Glutamatergic neuron (in vitro differentiated cells): Measurements from ENCODE around the gene SCGB2B2. TPM values are rescaled to one million over a fixed set of nuclear protein-coding genes. Genes with fewer than 3 reads are reported as not detected.
A peak's percentile ranks its signal among the peaks of the same experiment; 100 is the strongest.

ENCODE experiments used
- DNase-seq: peaks from one replicate; pipeline ENCODE4 v3.0.0; 2022
- H3K27ac Mint-ChIP-seq: one replicate; pipeline ENCODE4 v1.8.0; 2020; ENCODE audit warnings: mild to moderate bottlenecking, mixed read lengths, inconsistent platforms; ENCODE audit not compliant: unreplicated experiment
- H3K27me3 Mint-ChIP-seq: one replicate; pipeline ENCODE4 v1.8.0; 2020; ENCODE audit warnings: mild to moderate bottlenecking, moderate library complexity, mixed read lengths, inconsistent platforms; ENCODE audit not compliant: unreplicated experiment
- H3K36me3 Mint-ChIP-seq: one replicate; pipeline ENCODE4 v1.8.0; 2020; ENCODE audit warnings: mild to moderate bottlenecking, mixed read lengths, inconsistent platforms; ENCODE audit not compliant: unreplicated experiment
- H3K4me1 Mint-ChIP-seq: one replicate; pipeline ENCODE4 v1.8.0; 2020; ENCODE audit warnings: mild to moderate bottlenecking, low read depth, mixed read lengths, inconsistent platforms; ENCODE audit not compliant: unreplicated experiment
- H3K4me3 Mint-ChIP-seq: one replicate; pipeline ENCODE4 v1.8.0; 2020; ENCODE audit warnings: mild to moderate bottlenecking, mixed read lengths, inconsistent platforms; ENCODE audit not compliant: unreplicated experiment
- H3K9me3 Mint-ChIP-seq: one replicate; pipeline ENCODE4 v1.8.0; 2020; ENCODE audit warnings: mild to moderate bottlenecking, moderate library complexity, mixed read lengths, inconsistent platforms; ENCODE audit not compliant: unreplicated experiment
- CTCF ChIP-seq: fragments of 200-600 bp; sonication (generic); IDR thresholded peaks from one replicate; pipeline ENCODE4 v1.5.0; 2021; ENCODE audit not compliant: partially characterized antibody, unreplicated experiment
- total RNA-seq: library from RNA; stranded (reverse); fragmentation: NEBNext Ultra II Directional; extraction: Animal tissue kit (Norgen Biotek cat#: 25700); gene quantifications from one replicate; pipeline ENCODE4 v1.2.1, GENCODE V29; 2021; ENCODE audit not compliant: unreplicated experiment

SCGB2B2 gene
- total RNA-seq, 1 donor from 2014 or later = 1.2 TPM

- no peak for DNase-seq
- peaks cover 6% of the 10 kb centered on the region for H3K36me3 Mint-ChIP-seq
- H3K4me1 Mint-ChIP-seq = no peaks in the 10 kb centered on the region
- no peak overlapping the region for H3K4me3 Mint-ChIP-seq
- H3K27me3 Mint-ChIP-seq = no peaks in the 10 kb centered on the region
- peak; percentile 92 for TF ChIP-seq CTCF
- H3K9me3 Mint-ChIP-seq = peaks cover 15% of the 10 kb centered on the region
- no peak overlapping the region for H3K27ac Mint-ChIP-seq
These were observed 35.7 kb upstream of the SCGB2B2 start for GRCh38 chr19:34712395-34713261.

- no peaks in the 10 kb centered on the region for H3K4me1 Mint-ChIP-seq
- H3K27ac Mint-ChIP-seq = no peak overlapping the region
- DNase-seq = no peak
- H3K27me3 Mint-ChIP-seq = no peaks in the 10 kb centered on the region
- H3K4me3 Mint-ChIP-seq = no peak overlapping the region
- TF ChIP-seq CTCF = no peak
- peaks cover 15% of the 10 kb centered on the region for H3K9me3 Mint-ChIP-seq
- H3K36me3 Mint-ChIP-seq = peaks cover 6% of the 10 kb centered on the region
These were observed 34.9 kb upstream of the SCGB2B2 start for GRCh38 chr19:34711890-34712289.

GRCh38 chr19:34707661-34708060, 30.7 kb upstream of the SCGB2B2 start:
- DNase-seq = no peak
- Mint-ChIP-seq H3K27ac (no peak overlapping the region), H3K4me1 (no peaks in the 10 kb centered on the region), H3K36me3 (peaks cover 5% of the 10 kb centered on the region), H3K9me3 (peaks cover 4% of the 10 kb centered on the region), H3K27me3 (no peaks in the 10 kb centered on the region), H3K4me3 (no peak overlapping the region)
- TF ChIP-seq CTCF = no peak

GRCh38 chr19:34692549-34692948, 15.6 kb upstream of the SCGB2B2 start:
- Mint-ChIP-seq H3K4me3 (no peak overlapping the region), H3K4me1 (no peaks in the 10 kb centered on the region), H3K9me3 (peaks cover 5% of the 10 kb centered on the region), H3K27ac (no peak overlapping the region), H3K27me3 (no peaks in the 10 kb centered on the region), H3K36me3 (no peaks in the 10 kb centered on the region)
- no peak for DNase-seq
- no peak for TF ChIP-seq CTCF

DNA sequence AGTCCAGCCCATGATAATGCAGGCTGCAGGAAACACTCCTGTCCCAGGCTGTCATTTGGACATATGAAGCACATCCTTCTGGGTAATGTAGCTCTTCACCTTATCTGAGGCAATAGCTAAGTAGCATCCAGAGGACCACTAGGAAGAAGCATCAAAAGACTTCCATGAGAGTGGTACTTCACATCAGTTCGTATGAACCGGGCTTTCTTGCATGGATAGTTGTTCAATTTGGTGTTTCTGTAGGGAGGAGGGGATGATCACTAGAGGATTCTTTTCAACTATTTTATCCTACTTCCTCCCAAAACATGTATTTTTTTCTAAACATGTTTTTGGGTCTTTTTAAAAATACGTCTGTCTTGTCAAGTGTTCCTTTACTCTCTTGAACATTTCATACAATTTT, 13.4 kb upstream of the SCGB2B2 start:
- no peak for DNase-seq
- Mint-ChIP-seq H3K27ac (no peak overlapping the region), H3K9me3 (peaks cover 5% of the 10 kb centered on the region), H3K27me3 (no peaks in the 10 kb centered on the region), H3K4me3 (no peak overlapping the region), H3K36me3 (peaks cover 22% of the 10 kb centered on the region), H3K4me1 (no peaks in the 10 kb centered on the region)
- no peak for TF ChIP-seq CTCF
